GM19043 (cell line): ENCODE results near the gene COQ10B.

Experiments
- ATAC-seq: cut with Tn5 transposase; IDR thresholded peaks from one replicate; pipeline ENCODE4 v1.9.1; 2021; ENCODE audit warnings: low read depth; ENCODE audit not compliant: unreplicated experiment

COQ10B gene

GRCh38 chr2:197499594-197500502 is 46.5 kb downstream of the COQ10B start, which contains the start of the genes HSPD1 and HSPE1:
Gene HSPD1, minus strand, starts transcription at chr2:197499840. Its CDS starts 992 bp downstream, at chr2:197498848.
Gene HSPE1, plus strand, starts transcription at chr2:197500379. Its CDS starts 58 bp downstream, at chr2:197500437.
- ATAC-seq, result peak; percentile 74

GRCh38 chr2:197500503-197501131 is 47.3 kb downstream of the COQ10B start:
- ATAC-seq, result no peak

- ATAC-seq, result no peak
Observed at GRCh38 chr2:197502201-197502600, 48.8 kb downstream of the COQ10B start.

DNA sequence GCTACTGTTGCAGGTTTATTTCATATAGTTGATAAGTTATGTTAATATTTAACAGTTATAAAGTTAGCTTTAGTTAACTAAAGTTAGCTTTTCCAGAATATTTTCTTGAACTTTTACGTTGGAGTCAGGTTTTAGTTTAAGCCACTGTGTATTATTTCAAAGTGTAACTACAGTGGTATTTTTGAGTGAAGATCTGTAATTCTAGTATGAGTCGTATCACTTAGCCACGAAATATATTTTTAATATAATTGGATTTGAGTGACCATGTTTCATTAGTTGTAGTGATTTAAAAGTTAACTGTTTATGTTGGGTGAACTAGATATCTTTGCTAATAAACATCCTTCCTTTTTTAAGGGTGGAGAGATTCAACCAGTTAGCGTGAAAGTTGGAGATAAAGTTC is 49.3 kb downstream of the COQ10B start:
- ATAC-seq, result no peak

DNA sequence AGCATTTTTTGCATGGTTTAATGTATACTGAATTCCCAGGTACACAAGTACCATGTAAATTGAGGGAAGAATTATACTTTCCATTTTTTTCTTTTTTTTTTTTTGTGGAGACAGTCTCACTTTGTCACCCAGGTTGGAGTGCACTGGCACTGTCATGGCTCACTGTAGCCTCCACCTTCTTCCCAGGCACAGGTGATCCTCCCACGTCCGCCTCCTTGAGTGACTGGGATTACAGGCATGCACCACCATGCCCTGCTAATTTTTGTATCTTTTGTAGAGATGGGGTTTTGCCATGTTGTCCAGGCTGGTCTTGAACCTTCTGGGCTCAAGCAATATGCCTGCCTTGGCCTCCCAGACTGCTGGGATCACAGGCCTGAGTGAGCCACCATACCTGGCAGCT is 50.6 kb downstream of the COQ10B start:
- ATAC-seq, result no peak

DNA sequence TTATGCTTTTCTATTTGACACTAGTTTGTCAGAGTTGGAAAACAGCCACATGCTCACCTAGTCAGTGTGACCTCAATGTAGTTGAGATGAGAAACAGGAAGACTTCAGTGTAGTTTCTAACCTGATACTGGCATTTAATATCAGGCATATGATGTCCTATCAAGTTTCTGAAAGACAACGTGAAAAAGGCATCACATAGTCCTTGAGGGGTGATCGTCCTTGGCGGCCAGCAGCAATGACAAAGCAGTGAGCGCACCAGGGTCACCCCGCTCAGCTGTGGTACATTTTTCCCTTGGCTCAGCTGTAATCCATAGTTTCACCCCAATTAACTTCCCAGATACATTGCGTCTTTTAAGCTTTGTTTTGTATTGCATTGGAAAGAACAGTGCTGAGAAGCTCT is 51.2 kb downstream of the COQ10B start:
- no peak for ATAC-seq

DNA sequence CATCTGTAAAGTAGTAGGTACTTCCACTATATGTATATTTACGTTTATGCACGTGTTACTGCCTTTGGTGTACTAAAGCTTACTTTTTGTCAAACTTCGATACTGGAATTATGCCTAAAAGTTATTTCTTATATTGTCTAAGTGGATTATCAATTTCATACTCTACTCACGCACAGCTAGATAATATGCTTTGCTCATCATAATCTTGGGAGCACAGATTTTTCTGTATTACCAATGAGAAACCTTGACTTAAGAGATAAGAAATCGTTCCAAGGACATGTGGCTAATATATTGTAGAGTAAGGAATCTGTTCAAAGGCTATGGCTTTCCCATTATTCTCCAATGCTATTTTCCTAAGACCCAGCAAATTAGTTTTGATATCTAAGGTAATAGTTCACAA is 53.3 kb downstream of the COQ10B start:
- no peak for ATAC-seq

- ATAC-seq, result no peak
Observed at GRCh38 chr2:197513915-197514314, 60.6 kb downstream of the COQ10B start.

- no peak for ATAC-seq
Observed at GRCh38 chr2:197514754-197515153, 61.4 kb downstream of the COQ10B start.

- peak; percentile 12 for ATAC-seq
Observed at GRCh38 chr2:197515315-197515738, 62.0 kb downstream of the COQ10B start.

GRCh38 chr2:197515739-197516392 is 62.5 kb downstream of the COQ10B start, which contains the start of gene MOB4:
Gene MOB4, plus strand, starts transcription at chr2:197516066. Its CDS starts 21 bp downstream, at chr2:197516087.
- peak; percentile 87 for ATAC-seq

- peak; percentile 4 for ATAC-seq
Observed at GRCh38 chr2:197516393-197516761, 63.0 kb downstream of the COQ10B start.

- no peak for ATAC-seq
Observed at GRCh38 chr2:197517150-197517549, 63.8 kb downstream of the COQ10B start.
